Neural crest cell (in vitro differentiated cells): Measurements from ENCODE around the gene LIPC. TPM values are rescaled to one million over a fixed set of nuclear protein-coding genes. Genes with fewer than 3 reads are reported as not detected.

Experiments used
- DNase-seq: peaks from one replicate; pipeline ENCODE4 v3.0.0; 2021; ENCODE audit warnings: low read depth, mixed read lengths, low spot score
- H3K27ac Mint-ChIP-seq: one replicate; pipeline ENCODE4 v1.8.0; 2021; ENCODE audit warnings: mild to moderate bottlenecking, mixed read lengths; ENCODE audit not compliant: unreplicated experiment
- H3K27me3 Mint-ChIP-seq: 2 replicates; pipeline ENCODE4 v1.8.0; 2021; ENCODE audit warnings: low read depth, mild to moderate bottlenecking, mixed read lengths
- H3K36me3 Mint-ChIP-seq: 2 replicates; pipeline ENCODE4 v1.8.0; 2021; ENCODE audit warnings: low read depth, mild to moderate bottlenecking, mixed read lengths
- H3K4me1 Mint-ChIP-seq: 2 replicates; pipeline ENCODE4 v1.8.0; 2021; ENCODE audit warnings: mixed read lengths
- H3K4me3 Mint-ChIP-seq: one replicate; pipeline ENCODE4 v1.8.0; 2021; ENCODE audit warnings: mild to moderate bottlenecking, mixed read lengths
- H3K9me3 Mint-ChIP-seq: 2 replicates; pipeline ENCODE4 v1.8.0; 2021; ENCODE audit warnings: mixed read lengths
- CTCF ChIP-seq: fragments of 200-600 bp; sonication (generic); conservative IDR thresholded peaks from 2 replicates; pipeline ENCODE4 v1.5.0; 2021; ENCODE audit warnings: antibody characterized with exemption, mild to moderate bottlenecking
- total RNA-seq: library from RNA; stranded (reverse); gene quantifications from 2 replicates; pipeline ENCODE4 v1.2.1, GENCODE V29; 2021

LIPC gene
- total RNA-seq, 1 donor from 2014 or later = not detected

- Mint-ChIP-seq H3K4me1 (peaks cover 12% of the 10 kb centered on the region), H3K36me3 (no peaks in the 10 kb centered on the region), H3K9me3 (no peaks in the 10 kb centered on the region), H3K27me3 (no peaks in the 10 kb centered on the region), H3K27ac (no peak overlapping the region), H3K4me3 (no peak overlapping the region)
- TF ChIP-seq CTCF = no peak
- DNase-seq = no peak
Measured at GRCh38 chr15:58536414-58536813, 104.6 kb downstream of the LIPC start.

- Mint-ChIP-seq H3K27ac (no peak overlapping the region), H3K4me3 (no peak overlapping the region), H3K36me3 (no peaks in the 10 kb centered on the region), H3K9me3 (no peaks in the 10 kb centered on the region), H3K4me1 (peaks cover 12% of the 10 kb centered on the region), H3K27me3 (no peaks in the 10 kb centered on the region)
- DNase-seq = no peak
- TF ChIP-seq CTCF = no peak
Measured at GRCh38 chr15:58537033-58537432, 105.2 kb downstream of the LIPC start.

- H3K9me3 Mint-ChIP-seq = no peaks in the 10 kb centered on the region
- TF ChIP-seq CTCF = no peak
- H3K27ac Mint-ChIP-seq = no peak overlapping the region
- peaks cover 12% of the 10 kb centered on the region for H3K4me1 Mint-ChIP-seq
- H3K27me3 Mint-ChIP-seq = no peaks in the 10 kb centered on the region
- no peak overlapping the region for H3K4me3 Mint-ChIP-seq
- no peak for DNase-seq
- H3K36me3 Mint-ChIP-seq = no peaks in the 10 kb centered on the region
Measured at GRCh38 chr15:58538225-58538727, 106.5 kb downstream of the LIPC start.

GRCh38 chr15:58538901-58539300 lies 107.1 kb downstream of the LIPC start:
- H3K36me3 Mint-ChIP-seq = no peaks in the 10 kb centered on the region
- no peaks in the 10 kb centered on the region for H3K9me3 Mint-ChIP-seq
- peaks cover 12% of the 10 kb centered on the region for H3K4me1 Mint-ChIP-seq
- DNase-seq = no peak
- no peak overlapping the region for H3K4me3 Mint-ChIP-seq
- no peak for TF ChIP-seq CTCF
- no peak overlapping the region for H3K27ac Mint-ChIP-seq
- no peaks in the 10 kb centered on the region for H3K27me3 Mint-ChIP-seq

- H3K27me3 Mint-ChIP-seq = no peaks in the 10 kb centered on the region
- no peak overlapping the region for H3K27ac Mint-ChIP-seq
- no peaks in the 10 kb centered on the region for H3K36me3 Mint-ChIP-seq
- no peak for TF ChIP-seq CTCF
- H3K4me1 Mint-ChIP-seq = peaks cover 11% of the 10 kb centered on the region
- no peak for DNase-seq
- H3K9me3 Mint-ChIP-seq = no peaks in the 10 kb centered on the region
- no peak overlapping the region for H3K4me3 Mint-ChIP-seq
Measured at GRCh38 chr15:58539548-58539947, 107.8 kb downstream of the LIPC start.
